SK-N-MC (cell line): ENCODE results near the gene AKR1C3.
"Not testable (repeated sequence)": the region's sequence is repeated elsewhere in the genome, so short reads cannot be mapped to it uniquely, and the experiment has no call there.

Source experiments
- EZH2 ChIP-seq: fragments of 200-600 bp; sonication (generic); IDR thresholded peaks from one replicate; pipeline ENCODE4 v1.6.1; 2017; ENCODE audit warnings: antibody characterized with exemption
- FOXP2 ChIP-seq: optimal IDR thresholded peaks from 2 replicates; pipeline ENCODE3; 2011; ENCODE audit warnings: mild to moderate bottlenecking, moderate library complexity; ENCODE audit not compliant: insufficient read depth; ENCODE audit errors: extremely low read length, control extremely low read depth
- POLR2AphosphoS5 ChIP-seq: IDR thresholded peaks from 2 replicates; pipeline ENCODE4 v1.6.1; 2012; ENCODE audit warnings: mild to moderate bottlenecking, low read depth, low read length, borderline replicate concordance

GRCh38 chr10:5047055-5047454 lies 47.2 kb upstream of the AKR1C3 start:
- TF ChIP-seq EZH2, POLR2AphosphoS5, FOXP2: not testable (repeated sequence)
